HEK293 (cell line): ENCODE data around the gene CLASP2.

Source experiments
- CTCF ChIA-PET: fragments of 350-600 bp; formaldehyde crosslinking; extraction: SDS; loops from one replicate; lab custom pipeline; 2021; ENCODE audit warnings: antibody characterized with exemption; lab: Yijun Ruan, JAX
- POLR2A ChIA-PET: fragments of 300-600 bp; formaldehyde crosslinking; extraction: SDS; loops from one replicate; lab custom pipeline; 2020; ENCODE audit warnings: antibody characterized with exemption, inconsistent platforms; lab: Yijun Ruan, JAX
- H3K27ac ChIP-seq: fragments of 200-500 bp; sonication (Bioruptor generic); 2 replicates; pipeline ENCODE4 v1.5.1; 2014; ENCODE audit warnings: low read depth, low read length, control low read depth, inconsistent platforms; ENCODE audit errors: extremely low read depth
- H3K36me3 ChIP-seq, 2 experiments: fragments of 200-500 bp in 1 of 2; sonication (Bioruptor generic) in 1 of 2; 1 replicate in 1 of 2; 2 replicates in 1 of 2; pipeline ENCODE4 v1.5.1; 2014 to 2017; ENCODE audit warnings: inconsistent platforms in 2 of 2, low read length in 2 of 2; ENCODE audit not compliant: control insufficient read depth in 2 of 2, insufficient read depth in 1 of 2
- H3K4me1 ChIP-seq: fragments of 200-500 bp; sonication (Bioruptor generic); 2 replicates; pipeline ENCODE4 v1.5.1; 2014; ENCODE audit warnings: mild to moderate bottlenecking, low read length, inconsistent platforms; ENCODE audit not compliant: control insufficient read depth, insufficient read depth
- H3K4me3 ChIP-seq: 2 replicates; pipeline ENCODE4 v1.5.1; 2011; ENCODE audit warnings: low read depth, mild to moderate bottlenecking, control low read depth, low read length, moderate library complexity
- H3K9me3 ChIP-seq: fragments of 200-500 bp; sonication (Bioruptor generic); 2 replicates; pipeline ENCODE4 v1.5.1; 2014; ENCODE audit warnings: low read depth, low read length, inconsistent platforms; ENCODE audit not compliant: control insufficient read depth, insufficient read depth
- BCL11A ChIP-seq: fragments of 450-650 bp; formaldehyde crosslinking; IDR thresholded peaks from 2 replicates; pipeline ENCODE4 v1.5.1; 2016; ENCODE audit warnings: low read depth, missing biosample characterization, missing genetic modification characterization
- BCL11B ChIP-seq: fragments of 450-650 bp; formaldehyde crosslinking; IDR thresholded peaks from 2 replicates; pipeline ENCODE4 v1.5.1; 2016; ENCODE audit warnings: low read depth, missing biosample characterization, missing genetic modification characterization
- GFI1B ChIP-seq: fragments of 450-650 bp; formaldehyde crosslinking; IDR thresholded peaks from 2 replicates; pipeline ENCODE4 v1.5.1; 2016; ENCODE audit warnings: missing biosample characterization, missing genetic modification characterization
- MYNN ChIP-seq: fragments of 450-650 bp; formaldehyde crosslinking; IDR thresholded peaks from 2 replicates; pipeline ENCODE4 v1.5.1; 2016; ENCODE audit warnings: missing biosample characterization, missing genetic modification characterization, borderline replicate concordance
- OSR2 ChIP-seq: fragments of 450-650 bp; formaldehyde crosslinking; IDR thresholded peaks from 2 replicates; pipeline ENCODE4 v1.5.1; 2016; ENCODE audit warnings: missing biosample characterization, missing genetic modification characterization
- SP3 ChIP-seq: fragments of 450-650 bp; formaldehyde crosslinking; IDR thresholded peaks from 2 replicates; pipeline ENCODE4 v1.5.1; 2016; ENCODE audit warnings: missing biosample characterization, missing genetic modification characterization
- TCF7L2 ChIP-seq: IDR thresholded peaks from 2 replicates; pipeline ENCODE4 v1.6.1; 2011; ENCODE audit warnings: low read depth, mild to moderate bottlenecking, inconsistent platforms, low read length, moderate library complexity, borderline replicate concordance
- ZBTB17 ChIP-seq: fragments of 450-650 bp; formaldehyde crosslinking; IDR thresholded peaks from 2 replicates; pipeline ENCODE4 v1.5.1; 2016; ENCODE audit warnings: missing biosample characterization, missing genetic modification characterization
- ZBTB20 ChIP-seq: fragments of 450-650 bp; formaldehyde crosslinking; IDR thresholded peaks from 2 replicates; pipeline ENCODE4 v1.5.1; 2016; ENCODE audit warnings: missing biosample characterization, missing genetic modification characterization
- ZBTB48 ChIP-seq: fragments of 450-650 bp; formaldehyde crosslinking; IDR thresholded peaks from 2 replicates; pipeline ENCODE4 v1.5.1; 2016; ENCODE audit warnings: missing biosample characterization, missing genetic modification characterization
- ZEB2 ChIP-seq: fragments of 450-650 bp; formaldehyde crosslinking; IDR thresholded peaks from 2 replicates; pipeline ENCODE4 v1.5.1; 2016; ENCODE audit warnings: missing biosample characterization, missing genetic modification characterization
- ZFP37 ChIP-seq: fragments of 450-650 bp; formaldehyde crosslinking; IDR thresholded peaks from 2 replicates; pipeline ENCODE4 v1.5.1; 2016; ENCODE audit warnings: missing biosample characterization, missing genetic modification characterization
- ZIC2 ChIP-seq: fragments of 450-650 bp; formaldehyde crosslinking; IDR thresholded peaks from 2 replicates; pipeline ENCODE4 v1.5.1; 2016; ENCODE audit warnings: missing biosample characterization, missing genetic modification characterization
- ZNF19 ChIP-seq: fragments of 450-650 bp; formaldehyde crosslinking; IDR thresholded peaks from 2 replicates; pipeline ENCODE4; 2016; ENCODE audit warnings: missing biosample characterization, missing genetic modification characterization, low read depth
- ZNF214 ChIP-seq: fragments of 450-650 bp; formaldehyde crosslinking; IDR thresholded peaks from 2 replicates; pipeline ENCODE4 v1.5.1; 2017; ENCODE audit warnings: missing biosample characterization, mild to moderate bottlenecking, missing genetic modification characterization, borderline replicate concordance
- ZNF221 ChIP-seq: fragments of 450-650 bp; formaldehyde crosslinking; IDR thresholded peaks from 2 replicates; pipeline ENCODE4 v1.5.1; 2017; ENCODE audit warnings: missing biosample characterization, missing genetic modification characterization, borderline replicate concordance
- ZNF311 ChIP-seq: fragments of 450-650 bp; formaldehyde crosslinking; IDR thresholded peaks from 2 replicates; pipeline ENCODE4 v1.5.1; 2017; ENCODE audit warnings: missing biosample characterization, missing genetic modification characterization, borderline replicate concordance
- ZNF324 ChIP-seq: fragments of 450-650 bp; formaldehyde crosslinking; IDR thresholded peaks from 2 replicates; pipeline ENCODE4 v1.5.1; 2016; ENCODE audit warnings: missing biosample characterization, missing genetic modification characterization
- ZNF600 ChIP-seq: fragments of 450-650 bp; formaldehyde crosslinking; IDR thresholded peaks from 2 replicates; pipeline ENCODE4 v1.5.1; 2016; ENCODE audit warnings: missing biosample characterization, missing genetic modification characterization
- ZNF626 ChIP-seq: fragments of 450-650 bp; sonication (Bioruptor Pico); formaldehyde crosslinking; IDR thresholded peaks from 2 replicates; pipeline ENCODE4 v1.5.1; 2018; ENCODE audit warnings: missing biosample characterization, missing genetic modification characterization, inconsistent platforms
- ZNF629 ChIP-seq: fragments of 450-650 bp; formaldehyde crosslinking; IDR thresholded peaks from 2 replicates; pipeline ENCODE4 v1.5.1; 2017; ENCODE audit warnings: missing biosample characterization, missing genetic modification characterization
- ZNF677 ChIP-seq: fragments of 450-650 bp; IDR thresholded peaks from 2 replicates; pipeline ENCODE4 v1.5.0; 2018; ENCODE audit warnings: missing biosample characterization, mild to moderate bottlenecking, missing genetic modification characterization, moderate library complexity
- TF ChIP-seq, protein P1 (sequence below): fragments of 450-650 bp; formaldehyde crosslinking; IDR thresholded peaks from 2 replicates; pipeline ENCODE4 v1.5.1; 2017; ENCODE audit warnings: missing biosample characterization, missing genetic modification characterization
- TF ChIP-seq, protein P2 (sequence below): fragments of 450-650 bp; formaldehyde crosslinking; IDR thresholded peaks from 2 replicates; pipeline ENCODE4 v1.5.1; 2016; ENCODE audit warnings: missing biosample characterization, missing genetic modification characterization
- TF ChIP-seq, protein P3 (sequence below): fragments of 450-650 bp; formaldehyde crosslinking; IDR thresholded peaks from 2 replicates; pipeline ENCODE4 v1.5.1; 2016; ENCODE audit warnings: missing biosample characterization, missing genetic modification characterization
- TF ChIP-seq, protein P4 (sequence below): fragments of 450-650 bp; IDR thresholded peaks from 2 replicates; pipeline ENCODE4 v1.5.1; 2018; ENCODE audit warnings: missing biosample characterization, missing genetic modification characterization
- TF ChIP-seq, protein P5 (sequence below): fragments of 450-650 bp; formaldehyde crosslinking; IDR thresholded peaks from 2 replicates; pipeline ENCODE4 v1.5.1; 2016; ENCODE audit warnings: missing biosample characterization, missing genetic modification characterization, low read depth
- TF ChIP-seq, protein P6 (sequence below): fragments of 450-650 bp; formaldehyde crosslinking; IDR thresholded peaks from 2 replicates; pipeline ENCODE4 v1.5.1; 2016; ENCODE audit warnings: missing biosample characterization, missing genetic modification characterization, borderline replicate concordance

CLASP2 gene

DNA sequence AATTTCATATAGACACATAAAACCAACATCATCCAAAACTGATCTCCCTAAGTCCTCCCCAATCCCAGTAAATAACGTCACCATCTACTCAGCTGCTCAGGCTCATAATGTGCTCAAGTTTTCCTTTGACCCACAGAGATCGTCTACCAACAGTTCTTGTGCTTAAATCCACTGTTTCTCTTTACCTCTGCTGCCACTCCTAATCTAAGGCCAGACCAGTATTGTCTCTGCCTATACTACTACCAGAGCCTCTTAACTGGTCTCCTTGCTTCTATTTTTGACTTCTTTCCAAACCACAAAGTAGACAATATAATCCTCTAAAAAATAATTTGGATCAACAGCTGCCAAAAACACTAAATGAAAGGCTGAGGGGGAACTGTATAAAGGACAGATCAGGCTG is 65.3 kb downstream of the CLASP2 start:
- Histone ChIP-seq H3K36me3 (no peaks in the 10 kb centered on the region), H3K4me3 (no peak overlapping the region), H3K9me3 (no peaks in the 10 kb centered on the region), H3K4me1 (no peaks in the 10 kb centered on the region), H3K27ac (no peak overlapping the region)
- POLR2A ChIA-PET, result no interaction called here
- CTCF ChIA-PET, result no interaction called here
- no peak for TF ChIP-seq ZNF324 (tag by site-specific recombination)
- no peak for TF ChIP-seq OSR2 (tag by site-specific recombination)
- TF ChIP-seq, protein P1, sequence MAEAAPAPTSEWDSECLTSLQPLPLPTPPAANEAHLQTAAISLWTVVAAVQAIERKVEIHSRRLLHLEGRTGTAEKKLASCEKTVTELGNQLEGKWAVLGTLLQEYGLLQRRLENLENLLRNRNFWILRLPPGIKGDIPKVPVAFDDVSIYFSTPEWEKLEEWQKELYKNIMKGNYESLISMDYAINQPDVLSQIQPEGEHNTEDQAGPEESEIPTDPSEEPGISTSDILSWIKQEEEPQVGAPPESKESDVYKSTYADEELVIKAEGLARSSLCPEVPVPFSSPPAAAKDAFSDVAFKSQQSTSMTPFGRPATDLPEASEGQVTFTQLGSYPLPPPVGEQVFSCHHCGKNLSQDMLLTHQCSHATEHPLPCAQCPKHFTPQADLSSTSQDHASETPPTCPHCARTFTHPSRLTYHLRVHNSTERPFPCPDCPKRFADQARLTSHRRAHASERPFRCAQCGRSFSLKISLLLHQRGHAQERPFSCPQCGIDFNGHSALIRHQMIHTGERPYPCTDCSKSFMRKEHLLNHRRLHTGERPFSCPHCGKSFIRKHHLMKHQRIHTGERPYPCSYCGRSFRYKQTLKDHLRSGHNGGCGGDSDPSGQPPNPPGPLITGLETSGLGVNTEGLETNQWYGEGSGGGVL (tag by site-specific recombination), result no peak
- TF ChIP-seq SP3 (tag by site-specific recombination), result no peak
- TF ChIP-seq TCF7L2, result no peak
- no peak for TF ChIP-seq ZNF214 (tag by site-specific recombination)
- TF ChIP-seq, protein P2, sequence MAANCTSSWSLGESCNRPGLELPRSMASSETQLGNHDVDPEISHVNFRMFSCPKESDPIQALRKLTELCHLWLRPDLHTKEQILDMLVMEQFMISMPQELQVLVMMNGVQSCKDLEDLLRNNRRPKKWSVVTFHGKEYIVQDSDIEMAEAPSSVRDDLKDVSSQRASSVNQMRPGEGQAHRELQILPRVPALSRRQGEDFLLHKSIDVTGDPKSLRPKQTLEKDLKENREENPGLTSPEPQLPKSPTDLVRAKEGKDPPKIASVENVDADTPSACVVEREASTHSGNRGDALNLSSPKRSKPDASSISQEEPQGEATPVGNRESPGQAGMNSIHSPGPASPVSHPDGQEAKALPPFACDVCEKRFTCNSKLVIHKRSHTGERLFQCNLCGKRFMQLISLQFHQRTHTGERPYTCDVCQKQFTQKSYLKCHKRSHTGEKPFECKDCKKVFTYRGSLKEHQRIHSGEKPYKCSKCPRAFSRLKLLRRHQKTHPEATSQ (tag by site-specific recombination), result no peak
- peak; percentile 82 for TF ChIP-seq ZBTB17 (tag by site-specific recombination)
- no peak for TF ChIP-seq ZIC2 (tag by site-specific recombination)
- TF ChIP-seq GFI1B, result no peak
- TF ChIP-seq, protein P3, sequence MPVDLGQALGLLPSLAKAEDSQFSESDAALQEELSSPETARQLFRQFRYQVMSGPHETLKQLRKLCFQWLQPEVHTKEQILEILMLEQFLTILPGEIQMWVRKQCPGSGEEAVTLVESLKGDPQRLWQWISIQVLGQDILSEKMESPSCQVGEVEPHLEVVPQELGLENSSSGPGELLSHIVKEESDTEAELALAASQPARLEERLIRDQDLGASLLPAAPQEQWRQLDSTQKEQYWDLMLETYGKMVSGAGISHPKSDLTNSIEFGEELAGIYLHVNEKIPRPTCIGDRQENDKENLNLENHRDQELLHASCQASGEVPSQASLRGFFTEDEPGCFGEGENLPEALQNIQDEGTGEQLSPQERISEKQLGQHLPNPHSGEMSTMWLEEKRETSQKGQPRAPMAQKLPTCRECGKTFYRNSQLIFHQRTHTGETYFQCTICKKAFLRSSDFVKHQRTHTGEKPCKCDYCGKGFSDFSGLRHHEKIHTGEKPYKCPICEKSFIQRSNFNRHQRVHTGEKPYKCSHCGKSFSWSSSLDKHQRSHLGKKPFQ, result no peak
- TF ChIP-seq BCL11B (tag by site-specific recombination), result no peak
- TF ChIP-seq MYNN, result no peak
- TF ChIP-seq, protein P4, sequence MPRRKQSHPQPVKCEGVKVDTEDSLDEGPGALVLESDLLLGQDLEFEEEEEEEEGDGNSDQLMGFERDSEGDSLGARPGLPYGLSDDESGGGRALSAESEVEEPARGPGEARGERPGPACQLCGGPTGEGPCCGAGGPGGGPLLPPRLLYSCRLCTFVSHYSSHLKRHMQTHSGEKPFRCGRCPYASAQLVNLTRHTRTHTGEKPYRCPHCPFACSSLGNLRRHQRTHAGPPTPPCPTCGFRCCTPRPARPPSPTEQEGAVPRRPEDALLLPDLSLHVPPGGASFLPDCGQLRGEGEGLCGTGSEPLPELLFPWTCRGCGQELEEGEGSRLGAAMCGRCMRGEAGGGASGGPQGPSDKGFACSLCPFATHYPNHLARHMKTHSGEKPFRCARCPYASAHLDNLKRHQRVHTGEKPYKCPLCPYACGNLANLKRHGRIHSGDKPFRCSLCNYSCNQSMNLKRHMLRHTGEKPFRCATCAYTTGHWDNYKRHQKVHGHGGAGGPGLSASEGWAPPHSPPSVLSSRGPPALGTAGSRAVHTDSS (tag by site-specific recombination), result no peak
- TF ChIP-seq ZNF221 (tag by site-specific recombination), result no peak
- no peak for TF ChIP-seq ZNF626 (tag by site-specific recombination)
- no peak for TF ChIP-seq ZNF19
- TF ChIP-seq ZNF629 (tag by site-specific recombination), result peak; percentile 33; the same call in 1 of the 2 replicates
- TF ChIP-seq ZBTB20, result peak; percentile 21; the same call in 1 of the 2 replicates
- no peak for TF ChIP-seq ZEB2 (tag by site-specific recombination)
- TF ChIP-seq ZFP37 (tag by site-specific recombination), result no peak
- no peak for TF ChIP-seq ZNF677
- TF ChIP-seq, protein P5, sequence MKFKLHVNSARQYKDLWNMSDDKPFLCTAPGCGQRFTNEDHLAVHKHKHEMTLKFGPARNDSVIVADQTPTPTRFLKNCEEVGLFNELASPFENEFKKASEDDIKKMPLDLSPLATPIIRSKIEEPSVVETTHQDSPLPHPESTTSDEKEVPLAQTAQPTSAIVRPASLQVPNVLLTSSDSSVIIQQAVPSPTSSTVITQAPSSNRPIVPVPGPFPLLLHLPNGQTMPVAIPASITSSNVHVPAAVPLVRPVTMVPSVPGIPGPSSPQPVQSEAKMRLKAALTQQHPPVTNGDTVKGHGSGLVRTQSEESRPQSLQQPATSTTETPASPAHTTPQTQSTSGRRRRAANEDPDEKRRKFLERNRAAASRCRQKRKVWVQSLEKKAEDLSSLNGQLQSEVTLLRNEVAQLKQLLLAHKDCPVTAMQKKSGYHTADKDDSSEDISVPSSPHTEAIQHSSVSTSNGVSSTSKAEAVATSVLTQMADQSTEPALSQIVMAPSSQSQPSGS (tag by site-specific recombination), result peak; percentile 38
- no peak for TF ChIP-seq ZNF311 (tag by site-specific recombination)
- TF ChIP-seq BCL11A (tag by site-specific recombination), result no peak
- TF ChIP-seq, protein P6, sequence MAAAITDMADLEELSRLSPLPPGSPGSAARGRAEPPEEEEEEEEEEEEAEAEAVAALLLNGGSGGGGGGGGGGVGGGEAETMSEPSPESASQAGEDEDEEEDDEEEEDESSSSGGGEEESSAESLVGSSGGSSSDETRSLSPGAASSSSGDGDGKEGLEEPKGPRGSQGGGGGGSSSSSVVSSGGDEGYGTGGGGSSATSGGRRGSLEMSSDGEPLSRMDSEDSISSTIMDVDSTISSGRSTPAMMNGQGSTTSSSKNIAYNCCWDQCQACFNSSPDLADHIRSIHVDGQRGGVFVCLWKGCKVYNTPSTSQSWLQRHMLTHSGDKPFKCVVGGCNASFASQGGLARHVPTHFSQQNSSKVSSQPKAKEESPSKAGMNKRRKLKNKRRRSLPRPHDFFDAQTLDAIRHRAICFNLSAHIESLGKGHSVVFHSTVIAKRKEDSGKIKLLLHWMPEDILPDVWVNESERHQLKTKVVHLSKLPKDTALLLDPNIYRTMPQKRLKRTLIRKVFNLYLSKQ, result no peak
- 0 out of 2 replicates have a peak, but pooled peaks have one; percentile 26 for TF ChIP-seq ZNF600 (tag by site-specific recombination)
- no peak for TF ChIP-seq ZBTB48 (tag by site-specific recombination)
